Lung microvascular endothelial cell (primary cell): Measurements from ENCODE around the gene SOD3. TPM values are rescaled to one million over a fixed set of nuclear protein-coding genes. Genes with fewer than 3 reads are reported as not detected.
A peak's percentile ranks its signal among the peaks of the same experiment; 100 is the strongest.

Source experiments
- DNase-seq, 2 donors: peaks; one replicate each; pipeline versions ENCODE4 v3.0.0 to v3.0.0-alpha.2; 2010; ENCODE audit warnings: low read depth in 2 of 2
- total RNA-seq: library from RNA; depleted of rRNA; stranded (reverse); fragments of >200 nt; gene quantifications from 2 replicates; pipeline ENCODE4 v1.2.1, GENCODE V29; 2014

SOD3 gene
- total RNA-seq, 1 donor from 2014 or later: 0.20 TPM

- peak in 1 of 2 donors; percentile 23 for DNase-seq
Observed at GRCh38 chr4:24840826-24841543, 45.6 kb downstream of the SOD3 start.

GRCh38 chr4:24842356-24842755 lies 47.0 kb downstream of the SOD3 start:
- peak in 1 of 2 donors; percentile 45 for DNase-seq

GRCh38 chr4:24843096-24843495 lies 47.7 kb downstream of the SOD3 start:
- DNase-seq: peak; percentile 47 to 97

- no peak for DNase-seq
Observed at GRCh38 chr4:24845132-24845531, 49.8 kb downstream of the SOD3 start.

- DNase-seq: no peak
Observed at GRCh38 chr4:24845902-24846301, 50.5 kb downstream of the SOD3 start.

- DNase-seq: no peak
Observed at GRCh38 chr4:24846716-24847115, 51.3 kb downstream of the SOD3 start.

GRCh38 chr4:24849351-24849750 lies 54.0 kb downstream of the SOD3 start:
- DNase-seq: no peak

GRCh38 chr4:24849756-24850155 lies 54.4 kb downstream of the SOD3 start:
- no peak for DNase-seq

Other genes with a start within 250 kb of the SOD3 start
- gene DHX15, start 211.0 kb upstream of the SOD3 start, total RNA-seq: 89.1 and 105 TPM in 2 replicates
- 9.2 and 19.8 TPM in 2 replicates for gene CCDC149, start 117.5 kb downstream of the SOD3 start, total RNA-seq
- not detected in 2 replicates for gene LGI2, start 235.4 kb downstream of the SOD3 start, total RNA-seq